HL-60 (cell line): ENCODE results near the gene BBS9.

ENCODE experiments used
- TF ChIP-seq, protein P1 (sequence below): IDR thresholded peaks from one replicate; pipeline ENCODE4 v1.5.1; 2011; ENCODE audit warnings: low read length, control low read depth, inconsistent platforms; ENCODE audit not compliant: insufficient read depth
- TF ChIP-seq, protein P2 (sequence below): IDR thresholded peaks from 2 replicates; pipeline ENCODE4 v1.6.1; 2012; ENCODE audit warnings: low read depth; ENCODE audit not compliant: insufficient replicate concordance

GRCh38 chr7:33261585-33261984 lies 132.2 kb downstream of the BBS9 start:
- TF ChIP-seq, protein P1, sequence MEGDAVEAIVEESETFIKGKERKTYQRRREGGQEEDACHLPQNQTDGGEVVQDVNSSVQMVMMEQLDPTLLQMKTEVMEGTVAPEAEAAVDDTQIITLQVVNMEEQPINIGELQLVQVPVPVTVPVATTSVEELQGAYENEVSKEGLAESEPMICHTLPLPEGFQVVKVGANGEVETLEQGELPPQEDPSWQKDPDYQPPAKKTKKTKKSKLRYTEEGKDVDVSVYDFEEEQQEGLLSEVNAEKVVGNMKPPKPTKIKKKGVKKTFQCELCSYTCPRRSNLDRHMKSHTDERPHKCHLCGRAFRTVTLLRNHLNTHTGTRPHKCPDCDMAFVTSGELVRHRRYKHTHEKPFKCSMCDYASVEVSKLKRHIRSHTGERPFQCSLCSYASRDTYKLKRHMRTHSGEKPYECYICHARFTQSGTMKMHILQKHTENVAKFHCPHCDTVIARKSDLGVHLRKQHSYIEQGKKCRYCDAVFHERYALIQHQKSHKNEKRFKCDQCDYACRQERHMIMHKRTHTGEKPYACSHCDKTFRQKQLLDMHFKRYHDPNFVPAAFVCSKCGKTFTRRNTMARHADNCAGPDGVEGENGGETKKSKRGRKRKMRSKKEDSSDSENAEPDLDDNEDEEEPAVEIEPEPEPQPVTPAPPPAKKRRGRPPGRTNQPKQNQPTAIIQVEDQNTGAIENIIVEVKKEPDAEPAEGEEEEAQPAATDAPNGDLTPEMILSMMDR, result no peak
- TF ChIP-seq, protein P2, sequence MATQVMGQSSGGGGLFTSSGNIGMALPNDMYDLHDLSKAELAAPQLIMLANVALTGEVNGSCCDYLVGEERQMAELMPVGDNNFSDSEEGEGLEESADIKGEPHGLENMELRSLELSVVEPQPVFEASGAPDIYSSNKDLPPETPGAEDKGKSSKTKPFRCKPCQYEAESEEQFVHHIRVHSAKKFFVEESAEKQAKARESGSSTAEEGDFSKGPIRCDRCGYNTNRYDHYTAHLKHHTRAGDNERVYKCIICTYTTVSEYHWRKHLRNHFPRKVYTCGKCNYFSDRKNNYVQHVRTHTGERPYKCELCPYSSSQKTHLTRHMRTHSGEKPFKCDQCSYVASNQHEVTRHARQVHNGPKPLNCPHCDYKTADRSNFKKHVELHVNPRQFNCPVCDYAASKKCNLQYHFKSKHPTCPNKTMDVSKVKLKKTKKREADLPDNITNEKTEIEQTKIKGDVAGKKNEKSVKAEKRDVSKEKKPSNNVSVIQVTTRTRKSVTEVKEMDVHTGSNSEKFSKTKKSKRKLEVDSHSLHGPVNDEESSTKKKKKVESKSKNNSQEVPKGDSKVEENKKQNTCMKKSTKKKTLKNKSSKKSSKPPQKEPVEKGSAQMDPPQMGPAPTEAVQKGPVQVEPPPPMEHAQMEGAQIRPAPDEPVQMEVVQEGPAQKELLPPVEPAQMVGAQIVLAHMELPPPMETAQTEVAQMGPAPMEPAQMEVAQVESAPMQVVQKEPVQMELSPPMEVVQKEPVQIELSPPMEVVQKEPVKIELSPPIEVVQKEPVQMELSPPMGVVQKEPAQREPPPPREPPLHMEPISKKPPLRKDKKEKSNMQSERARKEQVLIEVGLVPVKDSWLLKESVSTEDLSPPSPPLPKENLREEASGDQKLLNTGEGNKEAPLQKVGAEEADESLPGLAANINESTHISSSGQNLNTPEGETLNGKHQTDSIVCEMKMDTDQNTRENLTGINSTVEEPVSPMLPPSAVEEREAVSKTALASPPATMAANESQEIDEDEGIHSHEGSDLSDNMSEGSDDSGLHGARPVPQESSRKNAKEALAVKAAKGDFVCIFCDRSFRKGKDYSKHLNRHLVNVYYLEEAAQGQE, result no peak
